NCI-H345 treated with DMSO at 0.1 percent for 48 hours (cell line): ENCODE data around the gene RBM38.

ENCODE experiments used
- DNase-seq: peaks from one replicate; lab custom pipeline; 2025; ENCODE audit not compliant: unreplicated experiment; lab: John Stamatoyannopoulos, UW

RBM38 gene

GRCh38 chr20:57448764-57449354 lies 57.7 kb downstream of the RBM38 start:
- no peak for DNase-seq

GRCh38 chr20:57449398-57450354 lies 58.5 kb downstream of the RBM38 start:
- DNase-seq = no peak

- DNase-seq = no peak
These were observed 59.2 kb downstream of the RBM38 start for GRCh38 chr20:57450419-57450818.

- DNase-seq = no peak
These were observed 59.7 kb downstream of the RBM38 start for GRCh38 chr20:57450931-57451330.

- DNase-seq = no peak
These were observed 60.2 kb downstream of the RBM38 start for GRCh38 chr20:57451431-57451794.

GRCh38 chr20:57451795-57452661 lies 60.8 kb downstream of the RBM38 start:
- no peak for DNase-seq

- DNase-seq = no peak
These were observed 64.2 kb downstream of the RBM38 start for GRCh38 chr20:57455386-57455785.

- DNase-seq = no peak
These were observed 64.9 kb downstream of the RBM38 start for GRCh38 chr20:57456116-57456515.

- DNase-seq = no peak
These were observed 66.3 kb downstream of the RBM38 start for GRCh38 chr20:57457243-57458095.

GRCh38 chr20:57458400-57459160 lies 67.4 kb downstream of the RBM38 start:
- DNase-seq = no peak
